Measurements from ENCODE around the gene HERC2.
"Not testable (repeated sequence)": the region's sequence is repeated elsewhere in the genome, so short reads cannot be mapped to it uniquely, and the experiment has no call there.

GRCh38 chr15:28297434-28297833 is 24.5 kb downstream of the HERC2 start:
- not testable (repeated sequence) for TF ChIP-seq CTCF, POLR2AphosphoS5, POLR2A (IDR thresholded peaks at IDR 0.05)
